GM13976 (cell line): ENCODE data around the gene TAMALIN.

Source experiments
- DNase-seq: peaks from one replicate; pipeline ENCODE4 v3.0.0; 2012; ENCODE audit warnings: low spot score
- CTCF ChIP-seq: IDR thresholded peaks from 2 replicates; pipeline ENCODE4 v1.5.1; 2012; ENCODE audit warnings: borderline replicate concordance, mild to moderate bottlenecking; ENCODE audit not compliant: insufficient read depth; ENCODE audit errors: extremely low read depth, missing control alignments, control extremely low read depth
- in situ Hi-C: fragments of 300-500 bp; cut with MboI; formaldehyde crosslinking; loops from one replicate; pipeline ENCODE4 v1.12.0; 2022; ENCODE audit warnings: low sequenced_read_pairs, mixed read lengths, inconsistent platforms; ENCODE audit not compliant: unreplicated experiment

TAMALIN gene

DNA sequence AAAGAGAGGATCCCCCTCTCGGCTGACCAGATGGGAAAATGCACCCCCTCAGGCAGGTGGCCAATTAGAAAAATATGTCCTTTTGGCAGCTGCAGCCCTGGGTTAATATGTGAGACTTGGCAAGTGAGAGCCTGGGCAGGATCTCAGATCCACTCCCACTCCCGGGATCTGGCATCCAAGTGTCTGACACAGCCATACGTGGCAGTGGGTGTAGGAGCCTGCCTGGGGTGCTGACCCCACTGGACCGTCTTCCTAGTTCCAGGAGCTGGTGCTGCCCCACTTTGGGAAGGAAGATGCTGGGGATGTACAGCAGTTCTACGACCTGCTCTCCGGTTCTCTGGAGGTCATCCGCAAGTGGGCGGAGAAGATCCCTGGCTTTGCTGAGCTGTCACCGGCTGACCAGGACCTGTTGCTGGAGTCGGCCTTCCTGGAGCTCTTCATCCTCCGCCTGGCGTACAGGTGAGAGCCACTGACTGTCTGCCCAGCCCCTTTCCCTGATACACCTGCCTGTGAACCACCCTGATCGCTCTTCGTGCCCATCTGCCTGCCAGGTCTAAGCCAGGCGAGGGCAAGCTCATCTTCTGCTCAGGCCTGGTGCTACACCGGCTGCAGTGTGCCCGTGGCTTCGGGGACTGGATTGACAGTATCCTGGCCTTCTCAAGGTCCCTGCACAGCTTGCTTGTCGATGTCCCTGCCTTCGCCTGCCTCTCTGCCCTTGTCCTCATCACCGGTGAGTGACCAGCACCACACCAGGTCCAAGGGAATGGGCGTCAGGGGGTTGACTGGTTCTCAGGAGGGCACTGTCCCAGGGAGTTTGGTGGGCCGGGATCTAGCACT is 50.3 kb downstream of the TAMALIN start:
- no peak for DNase-seq
- no peak for TF ChIP-seq CTCF
- in situ Hi-C loops: no loop called here

GRCh38 chr12:52057638-52058576 is 51.2 kb downstream of the TAMALIN start:
- no peak for DNase-seq
- TF ChIP-seq CTCF: no peak
- in situ Hi-C loops: no loop called here

DNA sequence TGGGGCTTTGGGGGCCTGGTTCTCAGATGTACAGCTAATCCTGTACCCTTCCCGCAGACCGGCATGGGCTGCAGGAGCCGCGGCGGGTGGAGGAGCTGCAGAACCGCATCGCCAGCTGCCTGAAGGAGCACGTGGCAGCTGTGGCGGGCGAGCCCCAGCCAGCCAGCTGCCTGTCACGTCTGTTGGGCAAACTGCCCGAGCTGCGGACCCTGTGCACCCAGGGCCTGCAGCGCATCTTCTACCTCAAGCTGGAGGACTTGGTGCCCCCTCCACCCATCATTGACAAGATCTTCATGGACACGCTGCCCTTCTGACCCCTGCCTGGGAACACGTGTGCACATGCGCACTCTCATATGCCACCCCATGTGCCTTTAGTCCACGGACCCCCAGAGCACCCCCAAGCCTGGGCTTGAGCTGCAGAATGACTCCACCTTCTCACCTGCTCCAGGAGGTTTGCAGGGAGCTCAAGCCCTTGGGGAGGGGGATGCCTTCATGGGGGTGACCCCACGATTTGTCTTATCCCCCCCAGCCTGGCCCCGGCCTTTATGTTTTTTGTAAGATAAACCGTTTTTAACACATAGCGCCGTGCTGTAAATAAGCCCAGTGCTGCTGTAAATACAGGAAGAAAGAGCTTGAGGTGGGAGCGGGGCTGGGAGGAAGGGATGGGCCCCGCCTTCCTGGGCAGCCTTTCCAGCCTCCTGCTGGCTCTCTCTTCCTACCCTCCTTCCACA is 52.0 kb downstream of the TAMALIN start:
- in situ Hi-C loops: no loop called here
- no peak for DNase-seq
- TF ChIP-seq CTCF: no peak

GRCh38 chr12:52059582-52060497 is 53.1 kb downstream of the TAMALIN start:
- no peak for DNase-seq
- TF ChIP-seq CTCF: no peak
- in situ Hi-C loops: no loop called here

- in situ Hi-C loops: no loop called here
- no peak for DNase-seq
- TF ChIP-seq CTCF: no peak
Observed at GRCh38 chr12:52060498-52061177, 53.9 kb downstream of the TAMALIN start.
